GM23338 (cell line): ENCODE results near the gene TCFL5. TPM values are rescaled to one million over a fixed set of nuclear protein-coding genes. Genes with fewer than 3 reads are reported as not detected.

ENCODE experiments used
- ATAC-seq: fragments of 200-7000 bp; cut with Tn5 transposase; 3 replicates; pipeline ENCODE4 v1.9.1; 2020
- DNase-seq: peaks from one replicate; pipeline ENCODE4 v3.0.0-alpha.2; 2015; ENCODE audit warnings: low spot score
- H2AFZ ChIP-seq: fragments of 200-600 bp; sonication (generic); 2 replicates; pipeline ENCODE4 v1.8.0; 2016; ENCODE audit warnings: antibody characterized with exemption, mild to moderate bottlenecking, moderate library complexity
- H3F3A ChIP-seq: fragments of 200-600 bp; sonication (generic); replicated peaks from 2 replicates; pipeline ENCODE4 v1.8.0; 2017; ENCODE audit warnings: antibody characterized with exemption, mixed run types, low read depth
- H3K27ac ChIP-seq: fragments of 200-600 bp; sonication (generic); 2 replicates; pipeline ENCODE4 v1.6.1; 2016; ENCODE audit warnings: low read depth
- H3K27me3 ChIP-seq: fragments of 200-600 bp; sonication (generic); 2 replicates; pipeline ENCODE4 v1.8.0; 2016; ENCODE audit warnings: mild to moderate bottlenecking, mixed run types, moderate library complexity; ENCODE audit not compliant: insufficient read depth
- H3K36me3 ChIP-seq: fragments of 200-600 bp; sonication (generic); 2 replicates; pipeline ENCODE4 v1.8.0; 2016; ENCODE audit warnings: mild to moderate bottlenecking; ENCODE audit not compliant: insufficient read depth
- H3K4me1 ChIP-seq: fragments of 200-600 bp; sonication (generic); 2 replicates; pipeline ENCODE4 v1.8.0; 2016; ENCODE audit warnings: mild to moderate bottlenecking, moderate library complexity; ENCODE audit not compliant: insufficient read depth
- H3K4me2 ChIP-seq: fragments of 200-600 bp; sonication (generic); 2 replicates; pipeline ENCODE4 v1.7.1; 2017; ENCODE audit warnings: mixed run types
- H3K4me3 ChIP-seq: fragments of 200-600 bp; sonication (generic); 2 replicates; pipeline ENCODE4 v1.6.1; 2016; ENCODE audit warnings: mixed run types
- H3K79me2 ChIP-seq: fragments of 200-600 bp; sonication (generic); replicated peaks from 2 replicates; pipeline ENCODE4 v1.8.0; 2017; ENCODE audit warnings: mild to moderate bottlenecking; ENCODE audit not compliant: insufficient read depth
- H3K9me2 ChIP-seq: fragments of 200-600 bp; sonication (generic); 2 replicates; pipeline ENCODE4 v1.8.0; 2017; ENCODE audit not compliant: insufficient read depth
- H4K20me1 ChIP-seq: fragments of 200-600 bp; sonication (generic); replicated peaks from 2 replicates; pipeline ENCODE4 v1.8.0; 2017; ENCODE audit warnings: mild to moderate bottlenecking; ENCODE audit not compliant: insufficient read depth
- H3K27ac Mint-ChIP-seq: 2 replicates; pipeline ENCODE4 v1.8.0; 2020; ENCODE audit warnings: inconsistent platforms, mild to moderate bottlenecking, moderate library complexity, mixed read lengths
- H3K27me3 Mint-ChIP-seq: 3 replicates; pipeline ENCODE4 v1.8.0; 2022; ENCODE audit warnings: low read depth, mild to moderate bottlenecking, moderate library complexity, mixed read lengths, inconsistent platforms; ENCODE audit not compliant: insufficient read depth, poor library complexity
- H3K36me3 Mint-ChIP-seq: 3 replicates; pipeline ENCODE4 v1.8.0; 2021; ENCODE audit warnings: low read depth, mild to moderate bottlenecking, inconsistent platforms, moderate library complexity, mixed read lengths
- H3K4me1 Mint-ChIP-seq: 3 replicates; pipeline ENCODE4 v1.8.0; 2020; ENCODE audit warnings: mild to moderate bottlenecking, inconsistent platforms, mixed read lengths
- H3K4me3 Mint-ChIP-seq: 3 replicates; pipeline ENCODE4 v1.8.0; 2021; ENCODE audit warnings: moderate library complexity, mild to moderate bottlenecking, inconsistent platforms, mixed read lengths
- H3K9me3 Mint-ChIP-seq: 3 replicates; pipeline ENCODE4 v1.8.0; 2020; ENCODE audit warnings: moderate library complexity, mild to moderate bottlenecking, inconsistent platforms, mixed read lengths
- CREB1 ChIP-seq: fragments of 250-450 bp; sonication (Bioruptor Pico); IDR thresholded peaks from 2 replicates; pipeline ENCODE4 v1.5.0; 2020; ENCODE audit warnings: low read depth, mild to moderate bottlenecking, moderate library complexity
- JUNB ChIP-seq: IDR thresholded peaks from one replicate; pipeline ENCODE4 v1.6.1; 2016; ENCODE audit warnings: antibody characterized with exemption; ENCODE audit not compliant: unreplicated experiment
- NANOG ChIP-seq: IDR thresholded peaks from 2 replicates; pipeline ENCODE4 v1.6.1; 2016; ENCODE audit warnings: antibody characterized with exemption, borderline replicate concordance
- POLR2AphosphoS5 ChIP-seq: IDR thresholded peaks from 2 replicates; pipeline ENCODE4 v1.6.1; 2016; ENCODE audit warnings: antibody characterized with exemption, low read depth
- REST ChIP-seq: IDR thresholded peaks from one replicate; pipeline ENCODE4 v1.6.1; 2018; ENCODE audit warnings: antibody characterized with exemption; ENCODE audit not compliant: unreplicated experiment
- STAT1 ChIP-seq: IDR thresholded peaks from one replicate; pipeline ENCODE4 v1.6.1; 2016; ENCODE audit warnings: antibody characterized with exemption; ENCODE audit not compliant: unreplicated experiment
- ZNF114 ChIP-seq: fragments of 250-450 bp; sonication (Bioruptor Pico); IDR thresholded peaks from 2 replicates; pipeline ENCODE4 v1.5.0; 2020; ENCODE audit warnings: mild to moderate bottlenecking, moderate library complexity
- polyA plus RNA-seq: library from polyadenylated mRNA; unstranded; fragments of >200 nt; fragmentation: Nextera tagmentation; extraction: Ambion mirVana; gene quantifications from 2 replicates; pipeline ENCODE4 v1.2.1, GENCODE V29; 2016
- total RNA-seq: library from RNA; depleted of rRNA; stranded (reverse); fragments of >200 nt; shearing (Covaris generic); gene quantifications from 2 replicates; pipeline ENCODE4 v1.2.3, GENCODE V29; 2014
- TF ChIP-seq, protein P1 (sequence below): fragments of 250-450 bp; sonication (Bioruptor Pico); IDR thresholded peaks from 2 replicates; pipeline ENCODE4 v1.5.0; 2020; ENCODE audit warnings: mild to moderate bottlenecking, moderate library complexity

TCFL5 gene
- total and polyA plus RNA-seq, 2 experiments from 2014 or later: 5.8 to 19.3 TPM

- Mint-ChIP-seq H3K27me3 (peaks cover 17% of the 10 kb centered on the region), H3K36me3 (no peaks in the 10 kb centered on the region), H3K4me3 (peak overlapping the region; percentile 63), H3K27ac (no peak overlapping the region), H3K4me1 (peaks cover 16% of the 10 kb centered on the region), H3K9me3 (no peaks in the 10 kb centered on the region)
- TF ChIP-seq POLR2AphosphoS5 (peak; percentile 55; the same call in 1 of the 2 replicates), NANOG (no peak), CREB1 (CRISPR knock-in tag) (no peak), JUNB (no peak)
- H3K4me2 ChIP-seq: peak overlapping the region; percentile 90
- H3K27ac ChIP-seq: peak overlapping the region; percentile 66
- no peaks in the 10 kb centered on the region for H4K20me1 ChIP-seq
- DNase-seq (peak; percentile 84), ATAC-seq (peak; percentile 66)
- no peak overlapping the region for H2AFZ ChIP-seq
- H3K4me1 ChIP-seq: peaks cover 10% of the 10 kb centered on the region; the same call in 1 of the 2 replicates
- peak overlapping the region; percentile 70 for H3K4me3 ChIP-seq
- H3K79me2 ChIP-seq: peaks cover 8% of the 10 kb centered on the region; the same call in 1 of the 2 replicates
- H3K9me2 ChIP-seq: no peaks in the 10 kb centered on the region
- H3K27me3 ChIP-seq: peaks cover 7% of the 10 kb centered on the region; the same call in 1 of the 2 replicates
- no peaks in the 10 kb centered on the region for H3K36me3 ChIP-seq
- H3F3A ChIP-seq: 0 out of 2 replicates have a peak, but pooled peaks cover 4% of the 10 kb centered on the region
Measured at GRCh38 chr20:62815066-62815991, 46.3 kb downstream of the TCFL5 start.

DNA sequence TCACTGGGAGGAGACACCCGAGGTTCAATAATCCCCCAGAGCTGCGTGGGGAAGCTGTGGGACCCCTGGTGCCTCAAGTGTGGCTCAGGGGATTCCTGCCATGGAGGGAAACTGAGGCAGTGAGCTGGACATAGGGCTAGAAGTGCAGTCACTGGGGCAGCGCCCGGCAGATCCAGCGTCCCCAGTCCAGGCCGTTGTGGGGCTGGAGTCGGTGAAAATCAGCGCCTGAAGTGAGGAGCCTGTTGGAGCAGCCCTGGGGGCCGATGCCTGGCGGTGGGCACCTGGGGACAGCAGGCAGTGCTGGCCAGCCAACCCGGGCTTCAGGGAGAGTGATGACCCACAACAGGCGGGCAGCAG is 46.9 kb downstream of the TCFL5 start:
- peaks cover 16% of the 10 kb centered on the region for H3K4me1 Mint-ChIP-seq
- no peak overlapping the region for H3K4me3 Mint-ChIP-seq
- no peak overlapping the region for H3K27ac Mint-ChIP-seq
- TF ChIP-seq NANOG (no peak), CREB1 (CRISPR knock-in tag) (no peak), JUNB (no peak), ZNF114 (no peak), POLR2AphosphoS5 (no peak), STAT1 (no peak), REST (no peak)
- TF ChIP-seq, protein P1, sequence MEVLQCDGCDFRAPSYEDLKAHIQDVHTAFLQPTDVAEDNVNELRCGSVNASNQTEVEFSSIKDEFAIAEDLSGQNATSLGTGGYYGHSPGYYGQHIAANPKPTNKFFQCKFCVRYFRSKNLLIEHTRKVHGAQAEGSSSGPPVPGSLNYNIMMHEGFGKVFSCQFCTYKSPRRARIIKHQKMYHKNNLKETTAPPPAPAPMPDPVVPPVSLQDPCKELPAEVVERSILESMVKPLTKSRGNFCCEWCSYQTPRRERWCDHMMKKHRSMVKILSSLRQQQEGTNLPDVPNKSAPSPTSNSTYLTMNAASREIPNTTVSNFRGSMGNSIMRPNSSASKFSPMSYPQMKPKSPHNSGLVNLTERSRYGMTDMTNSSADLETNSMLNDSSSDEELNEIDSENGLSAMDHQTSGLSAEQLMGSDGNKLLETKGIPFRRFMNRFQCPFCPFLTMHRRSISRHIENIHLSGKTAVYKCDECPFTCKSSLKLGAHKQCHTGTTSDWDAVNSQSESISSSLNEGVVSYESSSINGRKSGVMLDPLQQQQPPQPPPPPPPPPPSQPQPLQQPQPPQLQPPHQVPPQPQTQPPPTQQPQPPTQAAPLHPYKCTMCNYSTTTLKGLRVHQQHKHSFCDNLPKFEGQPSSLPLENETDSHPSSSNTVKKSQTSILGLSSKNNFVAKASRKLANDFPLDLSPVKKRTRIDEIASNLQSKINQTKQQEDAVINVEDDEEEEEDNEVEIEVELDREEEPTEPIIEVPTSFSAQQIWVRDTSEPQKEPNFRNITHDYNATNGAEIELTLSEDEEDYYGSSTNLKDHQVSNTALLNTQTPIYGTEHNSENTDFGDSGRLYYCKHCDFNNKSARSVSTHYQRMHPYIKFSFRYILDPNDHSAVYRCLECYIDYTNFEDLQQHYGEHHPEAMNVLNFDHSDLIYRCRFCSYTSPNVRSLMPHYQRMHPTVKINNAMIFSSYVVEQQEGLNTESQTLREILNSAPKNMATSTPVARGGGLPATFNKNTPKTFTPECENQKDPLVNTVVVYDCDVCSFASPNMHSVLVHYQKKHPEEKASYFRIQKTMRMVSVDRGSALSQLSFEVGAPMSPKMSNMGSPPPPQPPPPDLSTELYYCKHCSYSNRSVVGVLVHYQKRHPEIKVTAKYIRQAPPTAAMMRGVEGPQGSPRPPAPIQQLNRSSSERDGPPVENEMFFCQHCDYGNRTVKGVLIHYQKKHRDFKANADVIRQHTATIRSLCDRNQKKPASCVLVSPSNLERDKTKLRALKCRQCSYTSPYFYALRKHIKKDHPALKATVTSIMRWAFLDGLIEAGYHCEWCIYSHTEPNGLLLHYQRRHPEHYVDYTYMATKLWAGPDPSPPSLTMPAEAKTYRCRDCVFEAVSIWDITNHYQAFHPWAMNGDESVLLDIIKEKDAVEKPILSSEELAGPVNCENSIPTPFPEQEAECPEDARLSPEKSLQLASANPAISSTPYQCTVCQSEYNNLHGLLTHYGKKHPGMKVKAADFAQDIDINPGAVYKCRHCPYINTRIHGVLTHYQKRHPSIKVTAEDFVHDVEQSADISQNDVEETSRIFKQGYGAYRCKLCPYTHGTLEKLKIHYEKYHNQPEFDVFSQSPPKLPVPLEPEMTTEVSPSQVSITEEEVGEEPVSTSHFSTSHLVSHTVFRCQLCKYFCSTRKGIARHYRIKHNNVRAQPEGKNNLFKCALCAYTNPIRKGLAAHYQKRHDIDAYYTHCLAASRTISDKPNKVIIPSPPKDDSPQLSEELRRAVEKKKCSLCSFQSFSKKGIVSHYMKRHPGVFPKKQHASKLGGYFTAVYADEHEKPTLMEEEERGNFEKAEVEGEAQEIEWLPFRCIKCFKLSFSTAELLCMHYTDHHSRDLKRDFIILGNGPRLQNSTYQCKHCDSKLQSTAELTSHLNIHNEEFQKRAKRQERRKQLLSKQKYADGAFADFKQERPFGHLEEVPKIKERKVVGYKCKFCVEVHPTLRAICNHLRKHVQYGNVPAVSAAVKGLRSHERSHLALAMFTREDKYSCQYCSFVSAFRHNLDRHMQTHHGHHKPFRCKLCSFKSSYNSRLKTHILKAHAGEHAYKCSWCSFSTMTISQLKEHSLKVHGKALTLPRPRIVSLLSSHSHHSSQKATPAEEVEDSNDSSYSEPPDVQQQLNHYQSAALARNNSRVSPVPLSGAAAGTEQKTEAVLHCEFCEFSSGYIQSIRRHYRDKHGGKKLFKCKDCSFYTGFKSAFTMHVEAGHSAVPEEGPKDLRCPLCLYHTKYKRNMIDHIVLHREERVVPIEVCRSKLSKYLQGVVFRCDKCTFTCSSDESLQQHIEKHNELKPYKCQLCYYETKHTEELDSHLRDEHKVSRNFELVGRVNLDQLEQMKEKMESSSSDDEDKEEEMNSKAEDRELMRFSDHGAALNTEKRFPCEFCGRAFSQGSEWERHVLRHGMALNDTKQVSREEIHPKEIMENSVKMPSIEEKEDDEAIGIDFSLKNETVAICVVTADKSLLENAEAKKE (CRISPR knock-in tag): no peak

More for the DNA sequence above, 46.9 kb downstream of the TCFL5 start:
- Mint-ChIP-seq H3K36me3 (peaks cover 3% of the 10 kb centered on the region; the same call in 1 of the 3 replicates), H3K9me3 (no peaks in the 10 kb centered on the region), H3K27me3 (peaks cover 17% of the 10 kb centered on the region)
- ATAC-seq (no peak), DNase-seq (no peak)
- no peaks in the 10 kb centered on the region for H3K36me3 ChIP-seq
- H3K4me1 ChIP-seq: peaks cover 10% of the 10 kb centered on the region; the same call in 1 of the 2 replicates
- peaks cover 7% of the 10 kb centered on the region; the same call in 1 of the 2 replicates for H3K27me3 ChIP-seq
- 0 out of 2 replicates have a peak, but pooled peaks cover 4% of the 10 kb centered on the region for H3F3A ChIP-seq
- no peak overlapping the region for H2AFZ ChIP-seq
- peaks cover 8% of the 10 kb centered on the region; the same call in 1 of the 2 replicates for H3K79me2 ChIP-seq
- 0 out of 2 replicates have a peak overlapping the region, but pooled peaks have one; percentile 66 for H3K27ac ChIP-seq
- no peak overlapping the region for H3K4me2 ChIP-seq
- no peaks in the 10 kb centered on the region for H4K20me1 ChIP-seq
- peak overlapping the region; percentile 70; the same call in 1 of the 2 replicates for H3K4me3 ChIP-seq
- H3K9me2 ChIP-seq: no peaks in the 10 kb centered on the region
